Uterus (tissue), 2 donors: ENCODE measurements around the gene RAB43.

Source experiments
- CTCF ChIP-seq, 4 experiments: fragments of 200-600 bp in 2 of 4; fragments of 450-650 bp in 2 of 4; sonication (generic) in 2 of 4; IDR thresholded peaks; one replicate each; pipeline ENCODE4 v1.5.1; 2016 to 2019; ENCODE audit warnings: antibody characterized with exemption in 4 of 4, mild to moderate bottlenecking in 2 of 4, moderate library complexity in 1 of 4
- POLR2A ChIP-seq, 2 donors: fragments of 450-650 bp; IDR thresholded peaks; one replicate each; pipeline ENCODE4 v1.6.1; 2016; ENCODE audit warnings: antibody characterized with exemption in 2 of 2, mild to moderate bottlenecking in 1 of 2, moderate library complexity in 1 of 2

- TF ChIP-seq POLR2A (IDR thresholded peaks at IDR 0.05) (no peak), CTCF (IDR thresholded peaks at IDR 0.05) (no peak)
Observed at GRCh38 chr3:129131465-129132088, 10.0 kb upstream of the RAB43 start.
